ENCODE results near the gene ATP1A4. TPM values are rescaled to one million over a fixed set of nuclear protein-coding genes. Genes with fewer than 3 reads are reported as not detected.

Gene ATP1A4
- total and polyA plus RNA-seq, 2 of the 13 experiments (the other 11 are each of a cell fraction or from before 2014, with no cell fraction given): not detected

DNA sequence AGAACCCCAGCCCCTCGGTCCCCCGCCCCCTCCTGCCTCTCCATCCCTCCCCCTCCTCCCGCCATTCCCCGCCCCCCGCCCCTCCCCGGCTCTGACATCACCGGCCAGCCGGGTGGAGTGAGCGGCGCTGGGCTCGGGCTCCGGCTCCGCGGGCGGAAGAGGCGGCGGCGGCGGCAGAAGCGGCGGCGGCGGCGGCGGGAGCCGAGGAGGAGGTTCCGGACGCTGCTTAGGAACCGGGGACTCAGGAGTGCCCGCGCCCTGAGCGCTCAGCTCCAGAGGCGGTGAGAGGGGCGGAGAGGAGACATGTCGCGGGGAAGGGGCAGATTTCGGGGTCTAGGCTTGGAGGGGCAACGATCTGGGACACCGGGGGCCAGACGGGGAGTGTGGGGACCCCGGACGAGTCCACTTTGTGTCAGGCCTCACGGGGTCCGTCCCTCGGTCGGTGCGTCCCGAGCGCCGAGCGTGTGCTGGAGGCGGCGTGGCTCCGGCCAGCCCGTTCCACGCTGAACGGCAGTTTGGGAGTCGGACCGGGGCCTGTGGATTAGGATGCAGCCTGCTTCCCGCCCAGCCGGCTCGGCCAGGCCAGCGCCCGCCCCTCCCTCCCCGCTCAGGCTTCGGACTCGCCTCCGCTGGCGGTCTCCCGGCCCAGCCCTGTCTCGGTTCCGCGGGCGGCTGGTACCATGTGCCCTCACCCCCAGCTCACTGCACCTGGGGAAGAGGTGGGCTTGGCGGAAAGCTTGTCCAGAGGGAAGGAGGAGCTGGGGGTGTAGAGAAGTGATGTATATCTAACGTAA, 54.0 kb downstream of the ATP1A4 start, which contains the start of gene PEA15 (continued):
- TF ChIP-seq HNRNPL (IDR thresholded peaks at IDR 0.05; ENCODE audit: low read depth, low read length): no peak
- 0 out of 2 replicates have a peak, but pooled peaks have one; percentile 27 for TF ChIP-seq ZNF329 (CRISPR knock-in tag; IDR thresholded peaks at IDR 0.05; ENCODE audit: low read depth)
- TF ChIP-seq SRY (CRISPR knock-in tag; IDR thresholded peaks at IDR 0.05): peak; percentile 55; the same call in 1 of the 2 replicates
- TF ChIP-seq, protein P1, sequence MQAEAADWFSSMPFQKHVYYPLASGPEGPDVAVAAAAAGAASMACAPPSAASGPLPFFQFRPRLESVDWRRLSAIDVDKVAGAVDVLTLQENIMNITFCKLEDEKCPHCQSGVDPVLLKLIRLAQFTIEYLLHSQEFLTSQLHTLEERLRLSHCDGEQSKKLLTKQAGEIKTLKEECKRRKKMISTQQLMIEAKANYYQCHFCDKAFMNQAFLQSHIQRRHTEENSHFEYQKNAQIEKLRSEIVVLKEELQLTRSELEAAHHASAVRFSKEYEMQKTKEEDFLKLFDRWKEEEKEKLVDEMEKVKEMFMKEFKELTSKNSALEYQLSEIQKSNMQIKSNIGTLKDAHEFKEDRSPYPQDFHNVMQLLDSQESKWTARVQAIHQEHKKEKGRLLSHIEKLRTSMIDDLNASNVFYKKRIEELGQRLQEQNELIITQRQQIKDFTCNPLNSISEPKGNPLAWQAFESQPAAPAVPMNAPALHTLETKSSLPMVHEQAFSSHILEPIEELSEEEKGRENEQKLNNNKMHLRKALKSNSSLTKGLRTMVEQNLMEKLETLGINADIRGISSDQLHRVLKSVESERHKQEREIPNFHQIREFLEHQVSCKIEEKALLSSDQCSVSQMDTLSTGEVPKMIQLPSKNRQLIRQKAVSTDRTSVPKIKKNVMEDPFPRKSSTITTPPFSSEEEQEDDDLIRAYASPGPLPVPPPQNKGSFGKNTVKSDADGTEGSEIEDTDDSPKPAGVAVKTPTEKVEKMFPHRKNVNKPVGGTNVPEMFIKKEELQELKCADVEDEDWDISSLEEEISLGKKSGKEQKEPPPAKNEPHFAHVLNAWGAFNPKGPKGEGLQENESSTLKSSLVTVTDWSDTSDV (CRISPR knock-in tag; IDR thresholded peaks at IDR 0.05): no peak
- peak; percentile 73 for TF ChIP-seq ATF7-NPFF (CRISPR knock-in tag; IDR thresholded peaks at IDR 0.05; ENCODE audit: low read depth)
- no peak for TF ChIP-seq ZNF530 (CRISPR knock-in tag; IDR thresholded peaks at IDR 0.05; ENCODE audit: low read depth)
- TF ChIP-seq ZBTB7A (CRISPR knock-in tag; IDR thresholded peaks at IDR 0.05): 0 out of 2 replicates have a peak, but pooled peaks have one; percentile 27
- peak; percentile 66 for TF ChIP-seq POLR2G (IDR thresholded peaks at IDR 0.05; ENCODE audit: low read depth, low read length)
- TF ChIP-seq NFKB2 (CRISPR knock-in tag; IDR thresholded peaks at IDR 0.05; ENCODE audit: borderline replicate concordance): peak; percentile 55; the same call in 1 of the 2 replicates
- peak; percentile 56; the same call in 1 of the 2 replicates for TF ChIP-seq ZNF891 (CRISPR knock-in tag; IDR thresholded peaks at IDR 0.05)
- no peak for TF ChIP-seq GTF3A (CRISPR knock-in tag; conservative IDR thresholded peaks at IDR 0.05)
- 0 out of 2 replicates have a peak, but pooled peaks have one; percentile 20 for TF ChIP-seq MTA1 (CRISPR knock-in tag; IDR thresholded peaks at IDR 0.05; ENCODE audit: borderline replicate concordance)
- TF ChIP-seq, protein P2, sequence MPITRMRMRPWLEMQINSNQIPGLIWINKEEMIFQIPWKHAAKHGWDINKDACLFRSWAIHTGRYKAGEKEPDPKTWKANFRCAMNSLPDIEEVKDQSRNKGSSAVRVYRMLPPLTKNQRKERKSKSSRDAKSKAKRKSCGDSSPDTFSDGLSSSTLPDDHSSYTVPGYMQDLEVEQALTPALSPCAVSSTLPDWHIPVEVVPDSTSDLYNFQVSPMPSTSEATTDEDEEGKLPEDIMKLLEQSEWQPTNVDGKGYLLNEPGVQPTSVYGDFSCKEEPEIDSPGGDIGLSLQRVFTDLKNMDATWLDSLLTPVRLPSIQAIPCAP (CRISPR knock-in tag; IDR thresholded peaks at IDR 0.05; ENCODE audit: low read depth): no peak
- TF ChIP-seq NFE2L1 (CRISPR knock-in tag; IDR thresholded peaks at IDR 0.05; ENCODE audit: borderline replicate concordance): no peak
- TF ChIP-seq AKAP8 (CRISPR knock-in tag; IDR thresholded peaks at IDR 0.05): 0 out of 2 replicates have a peak, but pooled peaks have one; percentile 21
- TF ChIP-seq ZFP36L2 (CRISPR knock-in tag; IDR thresholded peaks at IDR 0.05): no peak
- peak; percentile 24; the same call in 1 of the 2 replicates for TF ChIP-seq GABPA (IDR thresholded peaks at IDR 0.05; ENCODE audit: low read depth, low read length)
- no peak for TF ChIP-seq GABPA (CRISPR knock-in tag; IDR thresholded peaks at IDR 0.05; ENCODE audit: low read depth)
- TF ChIP-seq RXRB (CRISPR knock-in tag; IDR thresholded peaks at IDR 0.05; ENCODE audit: borderline replicate concordance): no peak
- TF ChIP-seq KAT7 (CRISPR knock-in tag; IDR thresholded peaks at IDR 0.05; ENCODE audit: borderline replicate concordance): no peak
- TF ChIP-seq AGO1 (IDR thresholded peaks at IDR 0.05; ENCODE audit: low read depth, low read length, poor library complexity, severe bottlenecking): peak; percentile 19
- no peak for TF ChIP-seq ZNF557 (CRISPR knock-in tag; IDR thresholded peaks at IDR 0.05)
- TF ChIP-seq HDAC1 (CRISPR knock-in tag; IDR thresholded peaks at IDR 0.05): peak; percentile 49; the same call in 1 of the 2 replicates
- TF ChIP-seq, protein P3, sequence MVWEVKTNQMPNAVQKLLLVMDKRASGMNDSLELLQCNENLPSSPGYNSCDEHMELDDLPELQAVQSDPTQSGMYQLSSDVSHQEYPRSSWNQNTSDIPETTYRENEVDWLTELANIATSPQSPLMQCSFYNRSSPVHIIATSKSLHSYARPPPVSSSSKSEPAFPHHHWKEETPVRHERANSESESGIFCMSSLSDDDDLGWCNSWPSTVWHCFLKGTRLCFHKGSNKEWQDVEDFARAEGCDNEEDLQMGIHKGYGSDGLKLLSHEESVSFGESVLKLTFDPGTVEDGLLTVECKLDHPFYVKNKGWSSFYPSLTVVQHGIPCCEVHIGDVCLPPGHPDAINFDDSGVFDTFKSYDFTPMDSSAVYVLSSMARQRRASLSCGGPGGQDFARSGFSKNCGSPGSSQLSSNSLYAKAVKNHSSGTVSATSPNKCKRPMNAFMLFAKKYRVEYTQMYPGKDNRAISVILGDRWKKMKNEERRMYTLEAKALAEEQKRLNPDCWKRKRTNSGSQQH (CRISPR knock-in tag; IDR thresholded peaks at IDR 0.05; ENCODE audit: low read depth): 0 out of 2 replicates have a peak, but pooled peaks have one; percentile 40
- 0 out of 2 replicates have a peak, but pooled peaks have one; percentile 19 for TF ChIP-seq ZNF274 (CRISPR knock-in tag; IDR thresholded peaks at IDR 0.05)
- 0 out of 2 replicates have a peak, but pooled peaks have one; percentile 22 for TF ChIP-seq ZMAT3 (CRISPR knock-in tag; conservative IDR thresholded peaks at IDR 0.05)

All from HepG2 (cell line).